D721Med (cell line): ENCODE results near the gene SECISBP2.
A peak's percentile ranks its signal among the peaks of the same experiment; 100 is the strongest.
"Not testable (repeated sequence)": the region's sequence is repeated elsewhere in the genome, so short reads cannot be mapped to it uniquely, and the experiment has no call there.

Experiments
- DNase-seq: peaks from one replicate; pipeline ENCODE4 v3.0.0; 2011; ENCODE audit warnings: low spot score; ENCODE audit not compliant: insufficient read length
- FAIRE-seq: peaks from 2 replicates; lab custom pipeline; 2011; peaks lifted over from hg19 to GRCh38; lab: Jason Lieb, UNC
- CTCF ChIP-seq: IDR thresholded peaks from 2 replicates; pipeline ENCODE4 v1.5.1; 2012; ENCODE audit warnings: mild to moderate bottlenecking, control low read depth; ENCODE audit not compliant: insufficient read depth; ENCODE audit errors: missing control alignments

Gene SECISBP2

DNA sequence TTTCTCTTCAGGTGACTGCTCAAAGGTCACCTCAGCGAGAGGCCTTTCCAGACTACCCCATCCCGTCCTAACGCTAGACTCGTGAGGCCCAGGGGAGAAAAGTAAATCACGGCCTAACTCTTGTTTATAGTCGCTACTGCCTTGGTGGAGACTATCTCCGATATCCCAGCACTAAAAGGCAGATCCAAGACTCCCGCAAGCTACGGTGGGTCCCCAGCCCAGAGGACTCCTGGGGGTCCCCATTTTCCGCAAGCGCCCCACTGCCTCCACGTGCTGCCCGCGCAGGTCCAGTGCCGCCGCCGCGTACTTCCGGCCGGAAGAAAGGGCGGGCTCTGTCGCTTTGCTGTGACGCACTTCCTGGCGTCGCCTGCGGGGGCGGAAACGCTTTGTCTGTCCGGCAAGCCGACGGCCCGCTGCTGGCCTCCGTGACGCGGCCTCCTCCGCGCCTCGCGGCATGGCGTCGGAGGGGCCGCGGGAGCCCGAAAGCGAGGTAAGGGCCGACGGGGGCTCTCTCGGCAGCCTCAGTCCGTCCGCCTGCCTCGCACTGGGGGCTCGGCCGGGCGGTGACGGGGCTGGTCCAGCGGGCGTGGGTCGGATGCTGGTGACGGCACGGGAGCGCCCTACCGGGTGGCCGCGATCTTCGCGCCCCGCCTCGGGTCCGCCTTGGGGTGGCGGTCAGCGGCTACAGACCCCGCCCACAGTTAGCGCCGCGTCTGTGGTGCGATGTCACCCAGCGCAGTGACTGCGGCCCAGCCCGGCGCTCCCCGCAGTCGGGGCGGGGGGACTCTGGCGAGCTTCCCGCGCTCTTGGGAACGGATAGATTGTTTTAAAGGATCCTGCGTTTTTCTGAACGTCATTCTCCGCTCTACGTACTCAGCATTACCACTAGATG, at the start of gene SECISBP2:
Gene SECISBP2 (plus strand): TSS at position 378 of the 892 bp plus-strand sequence. CDS start 77 bp downstream, at position 455.
- FAIRE-seq (no peak), DNase-seq (peak; percentile 40)
- peak; percentile 80 for TF ChIP-seq CTCF

DNA sequence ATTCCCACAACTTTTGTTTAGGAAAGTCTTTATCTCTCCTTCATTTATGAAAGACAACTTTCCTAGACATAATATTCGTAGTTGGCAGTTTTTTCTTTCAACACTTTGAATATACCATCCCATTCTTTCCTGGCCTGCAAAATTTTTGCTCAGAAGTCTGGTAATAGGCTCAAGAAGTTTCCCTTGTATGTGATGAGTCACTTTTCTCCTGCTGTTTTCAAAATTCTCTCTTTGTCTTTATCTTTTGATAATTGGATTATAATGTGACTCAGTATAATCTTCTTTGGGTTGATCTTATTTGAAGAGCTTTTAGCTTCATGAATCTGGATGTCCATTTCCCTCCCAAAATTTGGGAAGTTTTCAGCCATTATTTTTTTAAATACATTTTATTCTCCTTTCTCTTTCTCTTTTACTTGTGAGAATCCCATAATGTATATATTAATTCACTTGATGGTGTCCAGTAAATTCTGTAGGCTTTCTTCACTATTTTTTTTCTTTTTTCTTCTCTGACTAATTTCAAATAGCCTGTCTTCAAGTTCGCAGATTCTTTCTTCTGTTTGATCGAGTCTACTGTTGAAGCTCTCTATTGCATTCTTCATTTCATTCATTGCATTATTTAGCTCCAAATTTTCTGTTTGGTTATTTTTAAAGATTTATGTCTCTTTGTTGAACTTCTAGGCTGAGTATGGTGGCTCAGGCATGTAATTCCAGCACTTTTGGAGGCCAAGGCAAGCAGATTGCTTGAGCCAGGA, 44.6 kb upstream of the SECISBP2 start:
- DNase-seq (no peak), FAIRE-seq (no peak)
- no peak for TF ChIP-seq CTCF

- no peak for TF ChIP-seq CTCF
- DNase-seq (no peak), FAIRE-seq (no peak)
Observed at GRCh38 chr9:89274838-89275237, 43.5 kb upstream of the SECISBP2 start.

DNA sequence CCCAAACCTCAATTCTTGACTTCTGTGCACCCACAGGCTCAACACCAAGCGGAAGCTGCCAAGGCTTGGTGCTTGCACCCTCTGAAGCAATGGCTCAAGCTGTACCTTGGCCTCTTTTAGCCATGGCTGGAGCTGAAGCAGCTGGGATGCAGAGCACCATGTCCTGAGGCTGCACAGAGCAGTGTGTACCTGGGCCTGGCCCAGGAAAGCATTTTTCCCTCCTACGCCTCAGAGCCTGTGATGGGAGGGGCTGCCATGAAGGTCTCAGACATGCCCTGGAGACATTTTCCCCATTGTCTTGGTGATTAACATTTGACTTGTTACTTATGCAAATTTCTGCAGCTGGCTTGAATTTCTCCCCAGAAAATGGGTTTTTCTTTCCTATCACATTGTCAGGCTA, 42.3 kb upstream of the SECISBP2 start:
- DNase-seq, FAIRE-seq: not testable (repeated sequence)

DNA sequence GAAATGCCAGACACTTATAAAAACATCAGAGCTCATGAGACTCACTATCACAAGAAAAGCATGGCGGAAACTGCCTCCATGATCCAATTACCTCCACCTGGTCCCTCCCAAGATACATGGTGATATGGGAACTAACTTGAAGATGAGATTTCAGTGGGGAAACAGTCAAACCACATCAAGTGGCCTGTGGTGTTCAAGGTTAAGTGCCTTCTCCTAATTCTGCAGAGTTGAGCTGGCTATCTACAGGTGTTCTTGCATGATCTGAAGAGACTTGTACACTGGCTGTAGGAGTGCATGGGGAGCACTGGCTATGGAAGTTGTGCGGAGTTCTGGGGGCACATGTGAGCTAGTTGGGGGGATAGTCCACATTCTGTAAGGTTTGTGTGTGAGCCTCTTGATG, 41.3 kb upstream of the SECISBP2 start:
- DNase-seq: no peak
- no peak for TF ChIP-seq CTCF
- no peak for FAIRE-seq

- DNase-seq (no peak), FAIRE-seq (no peak)
- no peak for TF ChIP-seq CTCF
Observed at GRCh38 chr9:89277454-89277853, 40.8 kb upstream of the SECISBP2 start.

DNA sequence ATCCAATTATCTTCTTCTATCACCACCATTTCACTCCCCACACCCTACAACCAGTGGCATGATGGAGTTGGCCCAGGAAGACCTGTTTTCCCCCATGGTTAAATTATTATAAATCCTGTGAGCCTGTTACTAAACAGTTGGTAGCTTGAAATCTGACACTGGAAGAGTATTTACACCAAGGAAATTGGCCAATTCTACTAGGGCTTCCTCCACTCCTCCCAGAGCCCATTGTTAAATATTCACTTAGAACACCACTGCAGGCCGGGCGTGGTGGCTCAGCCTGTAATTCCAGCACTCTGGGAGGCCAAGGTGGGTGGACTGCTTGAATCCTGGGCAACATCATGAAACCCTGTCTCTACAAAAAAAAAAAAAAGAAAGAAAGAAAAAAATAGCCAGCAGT, 39.7 kb upstream of the SECISBP2 start:
- DNase-seq (no peak), FAIRE-seq (no peak)
- no peak for TF ChIP-seq CTCF
